Forelimb muscle (tissue), 1 donor: ENCODE data around the gene ATF6. TPM values are rescaled to one million over a fixed set of nuclear protein-coding genes. Genes with fewer than 3 reads are reported as not detected.
"Not testable (repeated sequence)": the region's sequence is repeated elsewhere in the genome, so short reads cannot be mapped to it uniquely, and the experiment has no call there.

Experiments
- DNase-seq: peaks from one replicate; pipeline ENCODE4 v3.0.0-alpha.2; 2013; ENCODE audit warnings: low read depth
- polyA plus RNA-seq: library from polyadenylated mRNA; unstranded; fragments of 120-200 nt; gene quantifications from one replicate; pipeline ENCODE4 v1.2.1, GENCODE V29; 2013; ENCODE audit not compliant: insufficient read length

The ATF6 gene
- polyA plus RNA-seq, 1 donor, result 15.5 TPM

- DNase-seq, result no peak
These were observed 15.9 kb downstream of the ATF6 start for GRCh38 chr1:161781995-161782394.

GRCh38 chr1:161782886-161783285, 16.8 kb downstream of the ATF6 start:
- DNase-seq, result no peak

GRCh38 chr1:161784968-161785367, 18.8 kb downstream of the ATF6 start:
- DNase-seq, result no peak

GRCh38 chr1:161787355-161787754, 21.2 kb downstream of the ATF6 start:
- no peak for DNase-seq

- no peak for DNase-seq
These were observed 24.6 kb downstream of the ATF6 start for GRCh38 chr1:161790587-161791317.

- no peak for DNase-seq
These were observed 26.0 kb downstream of the ATF6 start for GRCh38 chr1:161791904-161792655.

- DNase-seq, result peak; percentile 50
These were observed 26.6 kb downstream of the ATF6 start for GRCh38 chr1:161792740-161793139.

- no peak for DNase-seq
These were observed 33.7 kb downstream of the ATF6 start for GRCh38 chr1:161799792-161800191.

GRCh38 chr1:161801955-161802354, 35.8 kb downstream of the ATF6 start:
- no peak for DNase-seq

- DNase-seq, result no peak
These were observed 37.1 kb downstream of the ATF6 start for GRCh38 chr1:161803181-161803580.

- DNase-seq, result peak; percentile 29
These were observed 39.5 kb downstream of the ATF6 start for GRCh38 chr1:161805399-161806197.

- not testable (repeated sequence) for DNase-seq
These were observed 43.1 kb downstream of the ATF6 start for GRCh38 chr1:161809202-161809601.

GRCh38 chr1:161809656-161810055, 43.5 kb downstream of the ATF6 start:
- not testable (repeated sequence) for DNase-seq

GRCh38 chr1:161810780-161811179, 44.7 kb downstream of the ATF6 start:
- no peak for DNase-seq

GRCh38 chr1:161816201-161816600, 50.1 kb downstream of the ATF6 start:
- no peak for DNase-seq

- DNase-seq, result no peak
These were observed 51.1 kb downstream of the ATF6 start for GRCh38 chr1:161817176-161817730.

- DNase-seq, result no peak
These were observed 54.8 kb downstream of the ATF6 start for GRCh38 chr1:161820914-161821313.

GRCh38 chr1:161824618-161825017, 58.5 kb downstream of the ATF6 start:
- DNase-seq, result no peak

GRCh38 chr1:161825831-161826230, 59.7 kb downstream of the ATF6 start:
- no peak for DNase-seq

GRCh38 chr1:161826478-161826877, 60.4 kb downstream of the ATF6 start:
- no peak for DNase-seq

GRCh38 chr1:161827786-161828185, 61.7 kb downstream of the ATF6 start:
- DNase-seq, result no peak

- not testable (repeated sequence) for DNase-seq
These were observed 66.3 kb downstream of the ATF6 start for GRCh38 chr1:161832299-161832907.
